ENCODE measurements around the gene POLD1. TPM values are rescaled to one million over a fixed set of nuclear protein-coding genes. Genes with fewer than 3 reads are reported as not detected.

The POLD1 gene
- total RNA-seq, 1 donor from 2014 or later, result 24.3 TPM

- ATAC-seq, result no peak
Observed at GRCh38 chr19:50392759-50393158, 8.6 kb downstream of the POLD1 start.

- no peak for ATAC-seq
Observed at GRCh38 chr19:50393589-50393988, 9.4 kb downstream of the POLD1 start.

- no peak for ATAC-seq
Observed at GRCh38 chr19:50394017-50394416, 9.9 kb downstream of the POLD1 start.

GRCh38 chr19:50398675-50399367, 14.7 kb downstream of the POLD1 start:
- ATAC-seq, result no peak

- ATAC-seq, result peak; percentile 27
Observed at GRCh38 chr19:50399368-50399745, 15.2 kb downstream of the POLD1 start.

- no peak for ATAC-seq
Observed at GRCh38 chr19:50401605-50402450, 17.7 kb downstream of the POLD1 start.

GRCh38 chr19:50402544-50403301, 18.6 kb downstream of the POLD1 start:
- peak; percentile 17 for ATAC-seq

- ATAC-seq, result no peak
Observed at GRCh38 chr19:50406156-50406820, 22.1 kb downstream of the POLD1 start.

- ATAC-seq, result no peak
Observed at GRCh38 chr19:50406829-50407228, 22.7 kb downstream of the POLD1 start.

GRCh38 chr19:50409347-50409746, 25.2 kb downstream of the POLD1 start:
- no peak for ATAC-seq

- no peak for ATAC-seq
Observed at GRCh38 chr19:50410109-50410508, 26.0 kb downstream of the POLD1 start.

- ATAC-seq, result no peak
Observed at GRCh38 chr19:50412419-50412818, 28.3 kb downstream of the POLD1 start.

GRCh38 chr19:50413096-50413495, 28.9 kb downstream of the POLD1 start:
- no peak for ATAC-seq

GRCh38 chr19:50413531-50413930, 29.4 kb downstream of the POLD1 start:
- ATAC-seq, result no peak

GRCh38 chr19:50414864-50415660, 30.9 kb downstream of the POLD1 start:
- peak; percentile 62 for ATAC-seq

- peak; percentile 55 for ATAC-seq
Observed at GRCh38 chr19:50415661-50416033, 31.5 kb downstream of the POLD1 start.

GRCh38 chr19:50416034-50416977, 32.2 kb downstream of the POLD1 start:
- ATAC-seq, result peak; percentile 5

GRCh38 chr19:50417111-50418081, 33.2 kb downstream of the POLD1 start:
- no peak for ATAC-seq
